ENCODE measurements around the gene SLC38A3.
"Not testable (repeated sequence)": the region's sequence is repeated elsewhere in the genome, so short reads cannot be mapped to it uniquely, and the experiment has no call there.

SLC38A3 gene

GRCh38 chr3:50238549-50239026 is 33.5 kb downstream of the SLC38A3 start:
- no peak overlapping the region for H3K27ac ChIP-seq (ENCODE audit: low read length)
- peak overlapping the region; percentile 82 for H3K4me3 ChIP-seq (ENCODE audit: low read length)
- H3K9ac ChIP-seq (ENCODE audit: low read depth, low read length), result peak overlapping the region; percentile 83; the same call in 1 of the 2 replicates
- H3K4me1 ChIP-seq (ENCODE audit: insufficient read depth, low read length), result peaks cover 49% of the 10 kb centered on the region
- peaks cover 5% of the 10 kb centered on the region; the same call in 1 of the 2 replicates for H3K36me3 ChIP-seq (ENCODE audit: insufficient read depth, low read depth, low read length)
- H3K27me3 ChIP-seq (ENCODE audit: insufficient read depth, low read length), result no peaks in the 10 kb centered on the region
- H3K9me3 ChIP-seq (ENCODE audit: insufficient read depth, low read depth, low read length), result no peaks in the 10 kb centered on the region

- no peak overlapping the region for H3K27ac ChIP-seq (ENCODE audit: low read length)
- H3K9ac ChIP-seq (ENCODE audit: low read depth, low read length), result no peak overlapping the region
- peaks cover 49% of the 10 kb centered on the region for H3K4me1 ChIP-seq (ENCODE audit: insufficient read depth, low read length)
- H3K9me3 ChIP-seq (ENCODE audit: insufficient read depth, low read depth, low read length), result no peaks in the 10 kb centered on the region
- no peaks in the 10 kb centered on the region for H3K27me3 ChIP-seq (ENCODE audit: insufficient read depth, low read length)
- H3K4me3 ChIP-seq (ENCODE audit: low read length), result no peak overlapping the region
- peaks cover 11% of the 10 kb centered on the region for H3K36me3 ChIP-seq (ENCODE audit: insufficient read depth, low read depth, low read length)
Measured at GRCh38 chr3:50239649-50240048, 34.6 kb downstream of the SLC38A3 start.

DNA sequence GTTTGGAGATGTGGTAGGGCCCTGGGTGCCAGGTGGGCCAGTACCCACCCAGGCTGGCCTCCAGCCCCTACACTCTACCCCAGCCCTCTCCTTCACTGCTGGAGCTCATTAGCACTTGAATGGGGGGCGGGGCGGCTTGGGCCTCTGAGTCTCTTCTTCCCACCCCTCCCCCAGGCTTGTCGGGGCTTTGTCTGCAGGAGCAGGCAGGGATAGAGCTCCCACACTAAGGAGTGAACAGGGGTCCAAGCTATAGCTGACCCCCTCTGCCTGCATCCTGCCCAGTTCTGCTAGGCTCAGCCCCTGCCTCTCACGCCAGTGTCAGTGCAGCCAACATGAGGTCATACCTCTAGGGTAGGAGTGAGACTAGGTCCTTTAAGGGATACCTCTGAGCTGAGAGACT is 36.1 kb downstream of the SLC38A3 start:
- no peaks in the 10 kb centered on the region for H3K27me3 ChIP-seq (ENCODE audit: insufficient read depth, low read length)
- peak overlapping the region; percentile 63 for H3K4me3 ChIP-seq (ENCODE audit: low read length)
- peaks cover 57% of the 10 kb centered on the region for H3K4me1 ChIP-seq (ENCODE audit: insufficient read depth, low read length)
- no peaks in the 10 kb centered on the region for H3K9me3 ChIP-seq (ENCODE audit: insufficient read depth, low read depth, low read length)
- peak overlapping the region; percentile 81 for H3K9ac ChIP-seq (ENCODE audit: low read depth, low read length)
- peak overlapping the region; percentile 98 for H3K27ac ChIP-seq (ENCODE audit: low read length)
- H3K36me3 ChIP-seq (ENCODE audit: insufficient read depth, low read depth, low read length), result peaks cover 11% of the 10 kb centered on the region

DNA sequence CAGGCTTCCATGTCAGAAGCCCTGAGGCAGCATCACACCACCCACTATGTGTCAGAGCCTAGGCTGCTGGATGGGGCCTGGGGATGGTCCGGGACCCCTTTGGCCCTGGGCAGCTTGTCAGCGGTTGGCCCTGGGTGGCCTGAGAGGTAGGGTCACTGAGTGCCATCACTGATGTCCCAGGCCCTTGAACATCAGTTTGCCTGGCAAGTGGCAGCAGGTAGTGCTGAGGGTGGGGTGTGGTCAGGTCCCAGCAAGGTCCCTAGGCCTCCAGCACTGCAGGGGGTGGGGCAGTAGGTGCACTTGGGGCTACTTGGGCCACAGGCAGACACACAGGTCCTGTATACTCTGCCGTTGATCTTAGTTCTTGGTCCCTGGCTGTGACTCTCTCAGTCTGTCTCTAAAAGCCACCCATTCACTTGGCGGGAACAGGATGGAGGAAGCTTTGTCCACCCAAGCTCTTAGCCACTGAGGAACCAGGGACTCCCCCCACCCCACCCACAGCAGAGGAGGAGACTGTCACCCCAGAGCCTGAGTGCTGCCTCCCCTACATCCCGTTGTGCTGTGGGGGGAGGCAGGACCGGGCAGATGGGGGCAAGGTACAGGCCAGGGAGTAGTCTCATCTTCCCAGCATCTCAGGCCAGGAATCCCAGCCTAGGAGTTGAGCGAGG is 36.8 kb downstream of the SLC38A3 start:
- H3K4me3 ChIP-seq (ENCODE audit: low read length), result peak overlapping the region; percentile 63; the same call in 1 of the 2 replicates
- H3K27ac ChIP-seq (ENCODE audit: low read length), result peak overlapping the region; percentile 98
- peaks cover 13% of the 10 kb centered on the region for H3K36me3 ChIP-seq (ENCODE audit: insufficient read depth, low read depth, low read length)
- H3K9ac ChIP-seq (ENCODE audit: low read depth, low read length), result peak overlapping the region; percentile 81; the same call in 1 of the 2 replicates
- H3K27me3 ChIP-seq (ENCODE audit: insufficient read depth, low read length), result no peaks in the 10 kb centered on the region
- no peaks in the 10 kb centered on the region for H3K9me3 ChIP-seq (ENCODE audit: insufficient read depth, low read depth, low read length)
- peaks cover 63% of the 10 kb centered on the region for H3K4me1 ChIP-seq (ENCODE audit: insufficient read depth, low read length)

- Histone ChIP-seq H3K4me1 (ENCODE audit: insufficient read depth, low read length) (peaks cover 66% of the 10 kb centered on the region), H3K9ac (ENCODE audit: low read depth, low read length) (peak overlapping the region; percentile 81; the same call in 1 of the 2 replicates), H3K4me3 (ENCODE audit: low read length) (no peak overlapping the region), H3K27ac (ENCODE audit: low read length) (no peak overlapping the region), H3K27me3 (ENCODE audit: insufficient read depth, low read length) (no peaks in the 10 kb centered on the region), H3K36me3 (ENCODE audit: insufficient read depth, low read depth, low read length) (peaks cover 16% of the 10 kb centered on the region), H3K9me3 (ENCODE audit: insufficient read depth, low read depth, low read length) (no peaks in the 10 kb centered on the region)
Measured at GRCh38 chr3:50242381-50242770, 37.3 kb downstream of the SLC38A3 start.

DNA sequence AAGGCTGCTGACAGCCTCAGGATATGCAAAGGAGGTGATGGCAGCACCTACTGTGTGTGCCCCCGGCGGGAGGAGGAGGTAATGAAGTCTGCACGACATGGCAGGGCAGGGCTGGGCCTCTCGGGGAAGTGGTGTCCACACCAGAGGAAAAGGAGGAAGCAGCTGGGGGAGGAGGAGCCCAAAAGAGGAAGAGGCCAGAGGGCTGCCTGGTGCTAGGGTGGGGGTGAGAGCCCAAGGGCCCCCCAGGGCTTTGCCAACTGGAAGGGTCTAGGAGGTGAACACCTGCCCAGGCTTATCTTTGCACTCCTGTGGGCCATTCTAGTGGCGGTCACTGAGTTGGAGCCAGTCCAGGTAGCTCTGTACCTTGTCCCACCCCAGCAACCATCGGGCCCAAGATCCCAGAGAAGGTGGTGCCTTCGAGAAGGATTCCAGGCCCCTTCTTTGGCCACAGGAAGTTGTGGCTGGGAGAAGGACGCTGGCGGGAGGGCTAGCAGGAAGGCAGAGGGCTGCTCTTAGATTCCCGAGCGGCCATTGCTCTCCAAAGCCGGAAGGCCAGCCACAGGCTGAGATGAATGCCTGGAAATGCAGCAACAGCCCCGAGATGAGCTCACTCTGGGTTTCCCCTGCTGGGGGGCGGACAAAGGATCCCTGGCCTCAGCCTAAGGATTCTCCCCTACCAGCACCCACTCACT is 37.9 kb downstream of the SLC38A3 start:
- Histone ChIP-seq H3K9me3 (ENCODE audit: insufficient read depth, low read depth, low read length) (no peaks in the 10 kb centered on the region), H3K27ac (ENCODE audit: low read length) (peak overlapping the region; percentile 28), H3K36me3 (ENCODE audit: insufficient read depth, low read depth, low read length) (peaks cover 16% of the 10 kb centered on the region), H3K4me3 (ENCODE audit: low read length) (no peak overlapping the region), H3K9ac (ENCODE audit: low read depth, low read length) (peak overlapping the region; percentile 81; the same call in 1 of the 2 replicates), H3K4me1 (ENCODE audit: insufficient read depth, low read length) (peaks cover 65% of the 10 kb centered on the region), H3K27me3 (ENCODE audit: insufficient read depth, low read length) (no peaks in the 10 kb centered on the region)

GRCh38 chr3:50243543-50243895 is 38.4 kb downstream of the SLC38A3 start:
- Histone ChIP-seq H3K4me3 (ENCODE audit: low read length) (no peak overlapping the region), H3K9me3 (ENCODE audit: insufficient read depth, low read depth, low read length) (no peaks in the 10 kb centered on the region), H3K9ac (ENCODE audit: low read depth, low read length) (no peak overlapping the region), H3K36me3 (ENCODE audit: insufficient read depth, low read depth, low read length) (peaks cover 16% of the 10 kb centered on the region), H3K27ac (ENCODE audit: low read length) (peak overlapping the region; percentile 28), H3K4me1 (ENCODE audit: insufficient read depth, low read length) (peaks cover 60% of the 10 kb centered on the region), H3K27me3 (ENCODE audit: insufficient read depth, low read length) (no peaks in the 10 kb centered on the region)

DNA sequence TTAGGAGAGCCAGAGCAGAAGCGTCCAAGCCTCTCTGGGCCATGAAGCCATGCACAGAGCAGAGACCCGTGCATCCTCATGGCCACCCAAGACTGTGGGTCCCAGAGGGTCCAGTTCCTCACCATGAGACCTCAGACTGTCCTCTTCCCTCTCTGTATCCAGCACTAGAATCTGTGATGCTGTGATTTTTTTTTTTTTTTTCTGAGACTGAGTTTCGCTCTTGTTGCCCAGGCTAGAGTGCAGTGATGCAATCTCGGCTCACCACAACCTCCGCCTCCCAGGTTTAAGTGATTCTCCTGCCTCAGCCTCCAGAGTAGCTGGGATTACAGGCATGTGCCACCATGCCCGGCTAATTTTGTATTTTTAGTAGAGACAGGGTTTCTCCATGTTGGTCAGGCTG is 39.7 kb downstream of the SLC38A3 start:
- H3K4me1 ChIP-seq (ENCODE audit: insufficient read depth, low read length), result peaks cover 49% of the 10 kb centered on the region

GRCh38 chr3:50245251-50245745 is 40.2 kb downstream of the SLC38A3 start:
- Histone ChIP-seq H3K27me3 (ENCODE audit: insufficient read depth, low read length) (no peaks in the 10 kb centered on the region), H3K4me1 (ENCODE audit: insufficient read depth, low read length) (peaks cover 44% of the 10 kb centered on the region), H3K9me3 (ENCODE audit: insufficient read depth, low read depth, low read length) (no peaks in the 10 kb centered on the region), H3K27ac (ENCODE audit: low read length) (peak overlapping the region; percentile 71), H3K36me3 (ENCODE audit: insufficient read depth, low read depth, low read length) (peaks cover 11% of the 10 kb centered on the region), H3K4me3 (ENCODE audit: low read length) (peak overlapping the region; percentile 45; the same call in 1 of the 2 replicates), H3K9ac (ENCODE audit: low read depth, low read length) (peak overlapping the region; percentile 78; the same call in 1 of the 2 replicates)

More for the DNA sequence above, 39.7 kb downstream of the SLC38A3 start:
- H3K27me3 ChIP-seq (ENCODE audit: insufficient read depth, low read length); H3K27ac ChIP-seq (ENCODE audit: low read length); H3K4me3 ChIP-seq (ENCODE audit: low read length); H3K9me3 ChIP-seq (ENCODE audit: insufficient read depth, low read depth, low read length); H3K9ac ChIP-seq (ENCODE audit: low read depth, low read length): not testable (repeated sequence)
- peaks cover 16% of the 10 kb centered on the region for H3K36me3 ChIP-seq (ENCODE audit: insufficient read depth, low read depth, low read length)

- Histone ChIP-seq H3K36me3 (ENCODE audit: insufficient read depth, low read depth, low read length) (peaks cover 10% of the 10 kb centered on the region), H3K27me3 (ENCODE audit: insufficient read depth, low read length) (no peaks in the 10 kb centered on the region), H3K4me1 (ENCODE audit: insufficient read depth, low read length) (peaks cover 40% of the 10 kb centered on the region), H3K9me3 (ENCODE audit: insufficient read depth, low read depth, low read length) (no peaks in the 10 kb centered on the region), H3K4me3 (ENCODE audit: low read length) (peak overlapping the region; percentile 45; the same call in 1 of the 2 replicates), H3K9ac (ENCODE audit: low read depth, low read length) (peak overlapping the region; percentile 78; the same call in 1 of the 2 replicates), H3K27ac (ENCODE audit: low read length) (peak overlapping the region; percentile 89)
Measured at GRCh38 chr3:50245831-50246516, 40.9 kb downstream of the SLC38A3 start.

DNA sequence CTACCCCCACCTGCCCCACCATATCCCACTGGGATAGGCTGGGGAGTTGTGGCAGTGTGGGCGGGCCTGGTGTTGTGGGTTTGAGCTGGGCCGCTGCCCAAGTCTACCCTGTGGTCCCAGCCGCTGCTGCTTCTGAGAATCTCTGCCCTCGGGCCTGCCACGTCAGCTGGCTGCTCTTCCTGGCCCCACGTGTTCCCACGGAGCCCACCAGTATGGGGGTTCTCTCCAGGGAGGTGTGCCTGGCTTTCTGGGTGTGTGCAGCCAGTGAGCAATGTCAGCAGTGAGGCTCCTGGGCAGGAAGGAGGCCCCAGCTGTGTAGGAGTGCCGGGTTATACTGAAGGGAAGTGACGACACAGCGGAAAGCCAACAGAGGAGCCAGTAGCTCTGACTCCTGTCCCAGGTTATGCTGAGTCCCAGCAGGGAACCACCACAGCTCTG is 41.5 kb downstream of the SLC38A3 start:
- Histone ChIP-seq H3K36me3 (ENCODE audit: insufficient read depth, low read depth, low read length) (peaks cover 10% of the 10 kb centered on the region), H3K4me3 (ENCODE audit: low read length) (peak overlapping the region; percentile 23; the same call in 1 of the 2 replicates), H3K4me1 (ENCODE audit: insufficient read depth, low read length) (peaks cover 36% of the 10 kb centered on the region), H3K27ac (ENCODE audit: low read length) (peak overlapping the region; percentile 89), H3K27me3 (ENCODE audit: insufficient read depth, low read length) (no peaks in the 10 kb centered on the region), H3K9ac (ENCODE audit: low read depth, low read length) (peak overlapping the region; percentile 78; the same call in 1 of the 2 replicates), H3K9me3 (ENCODE audit: insufficient read depth, low read depth, low read length) (no peaks in the 10 kb centered on the region)
